Loucy (cell line): ENCODE data around the gene PER2.

ENCODE experiments used
- H2AFZ ChIP-seq: fragments of 200-600 bp; sonication (generic); 2 replicates; pipeline ENCODE4 v1.6.0; 2016; ENCODE audit warnings: antibody characterized with exemption, mild to moderate bottlenecking, low read length, moderate library complexity
- H3F3A ChIP-seq: fragments of 200-600 bp; 2 replicates; pipeline ENCODE4 v1.6.0; 2016; ENCODE audit warnings: antibody characterized with exemption, low read depth, mild to moderate bottlenecking
- H3K27me3 ChIP-seq: fragments of 200-600 bp; sonication (generic); 2 replicates; pipeline ENCODE4 v1.6.1; 2014; ENCODE audit warnings: low read length, mild to moderate bottlenecking; ENCODE audit not compliant: insufficient read depth, poor library complexity, severe bottlenecking
- H3K36me3 ChIP-seq: fragments of 200-600 bp; sonication (generic); 2 replicates; pipeline ENCODE4 v1.6.1; 2016; ENCODE audit warnings: low read length; ENCODE audit not compliant: insufficient read depth
- H3K4me1 ChIP-seq: fragments of 200-600 bp; sonication (generic); 2 replicates; pipeline ENCODE4 v1.5.1; 2014; ENCODE audit warnings: low read length, mild to moderate bottlenecking; ENCODE audit not compliant: insufficient read depth, poor library complexity, severe bottlenecking
- H3K4me2 ChIP-seq: fragments of 200-600 bp; sonication (generic); 2 replicates; pipeline ENCODE4 v1.6.0; 2014; ENCODE audit warnings: antibody characterized with exemption, low read length, low read depth, mild to moderate bottlenecking; ENCODE audit not compliant: poor library complexity, severe bottlenecking
- H3K4me3 ChIP-seq: fragments of 200-600 bp; sonication (generic); 2 replicates; pipeline ENCODE4 v1.5.1; 2014; ENCODE audit warnings: low read length, mild to moderate bottlenecking, mixed read lengths; ENCODE audit not compliant: poor library complexity, severe bottlenecking
- H3K79me2 ChIP-seq: fragments of 200-600 bp; sonication (generic); 2 replicates; pipeline ENCODE4 v1.6.1; 2014; ENCODE audit warnings: low read length; ENCODE audit not compliant: insufficient read depth
- H3K9ac ChIP-seq: fragments of 200-600 bp; sonication (generic); 2 replicates; pipeline ENCODE4 v1.6.0; 2014; ENCODE audit warnings: mild to moderate bottlenecking, low read depth, low read length, moderate library complexity; ENCODE audit not compliant: poor library complexity, severe bottlenecking
- H3K9me2 ChIP-seq: fragments of 200-600 bp; sonication (generic); replicated peaks from 2 replicates; pipeline ENCODE4 v1.6.1; 2016; ENCODE audit warnings: low read depth, low read length, mixed read lengths
- H3K9me3 ChIP-seq: fragments of 200-600 bp; sonication (generic); 2 replicates; pipeline ENCODE4 v1.6.1; 2014; ENCODE audit warnings: mild to moderate bottlenecking, antibody characterized with exemption, low read length, low read depth; ENCODE audit not compliant: insufficient read depth
- H4K20me1 ChIP-seq: fragments of 200-600 bp; sonication (generic); 2 replicates; pipeline ENCODE4 v1.6.0; 2014; ENCODE audit warnings: antibody characterized with exemption, low read length, mild to moderate bottlenecking; ENCODE audit not compliant: insufficient read depth, poor library complexity, severe bottlenecking
- CTCF ChIP-seq: fragments of 200-600 bp; sonication (generic); conservative IDR thresholded peaks from 2 replicates; pipeline ENCODE4 v1.5.1; 2014; ENCODE audit warnings: mild to moderate bottlenecking, antibody characterized with exemption, low read length
- EZH2phosphoT487 ChIP-seq: fragments of 200-600 bp; IDR thresholded peaks from 2 replicates; pipeline ENCODE4 v1.6.1; 2018; ENCODE audit warnings: antibody characterized with exemption, mild to moderate bottlenecking, moderate library complexity, borderline replicate concordance

Gene PER2

GRCh38 chr2:238244151-238244550, 44.3 kb downstream of the PER2 start:
- Histone ChIP-seq H3K9ac (no peak overlapping the region), H3K4me2 (no peak overlapping the region), H3K79me2 (no peaks in the 10 kb centered on the region), H3F3A (no peaks in the 10 kb centered on the region), H3K4me3 (no peak overlapping the region), H3K9me3 (no peaks in the 10 kb centered on the region), H4K20me1 (no peaks in the 10 kb centered on the region), H2AFZ (no peak overlapping the region), H3K27me3 (no peaks in the 10 kb centered on the region), H3K36me3 (no peaks in the 10 kb centered on the region), H3K4me1 (peaks cover 16% of the 10 kb centered on the region), H3K9me2 (no peaks in the 10 kb centered on the region)
- TF ChIP-seq CTCF (no peak), EZH2phosphoT487 (no peak)

DNA sequence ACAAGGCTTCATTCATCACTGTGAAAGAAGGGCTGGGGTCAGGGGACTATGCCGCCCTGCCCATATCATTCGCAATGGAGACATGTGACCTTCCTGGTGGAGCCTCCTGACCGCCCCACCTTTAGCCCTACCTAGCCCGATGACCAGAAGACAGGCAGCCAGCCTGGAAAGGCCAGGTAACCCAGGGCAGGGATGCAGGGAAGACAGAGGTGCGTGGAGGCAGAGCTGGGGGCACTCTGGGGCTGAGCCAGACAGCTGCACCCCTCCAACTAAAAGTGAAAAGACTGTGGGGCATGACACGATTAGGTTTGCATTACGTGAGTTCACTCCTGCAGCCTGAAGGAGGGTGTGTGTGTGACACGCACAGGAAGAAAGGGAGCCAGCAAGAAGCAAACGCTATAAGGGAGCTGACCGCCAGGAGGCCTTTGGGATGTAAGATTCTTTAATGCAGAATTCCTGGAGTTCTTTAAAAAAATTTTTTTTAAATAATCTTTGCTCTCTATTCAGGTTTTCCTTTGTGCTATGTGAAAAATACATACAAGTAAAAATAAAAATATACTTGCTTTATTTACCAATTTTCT, 44.8 kb downstream of the PER2 start:
- no peaks in the 10 kb centered on the region for H3F3A ChIP-seq
- no peaks in the 10 kb centered on the region for H3K27me3 ChIP-seq
- no peak overlapping the region for H3K9ac ChIP-seq
- H2AFZ ChIP-seq, result no peak overlapping the region
- H3K4me2 ChIP-seq, result no peak overlapping the region
- H3K9me2 ChIP-seq, result no peaks in the 10 kb centered on the region
- no peak overlapping the region for H3K4me3 ChIP-seq
- H3K79me2 ChIP-seq, result no peaks in the 10 kb centered on the region
- H4K20me1 ChIP-seq, result no peaks in the 10 kb centered on the region
- H3K9me3 ChIP-seq, result no peaks in the 10 kb centered on the region
- no peaks in the 10 kb centered on the region for H3K36me3 ChIP-seq
- TF ChIP-seq CTCF, result no peak
- no peak for TF ChIP-seq EZH2phosphoT487
- H3K4me1 ChIP-seq, result peaks cover 16% of the 10 kb centered on the region

DNA sequence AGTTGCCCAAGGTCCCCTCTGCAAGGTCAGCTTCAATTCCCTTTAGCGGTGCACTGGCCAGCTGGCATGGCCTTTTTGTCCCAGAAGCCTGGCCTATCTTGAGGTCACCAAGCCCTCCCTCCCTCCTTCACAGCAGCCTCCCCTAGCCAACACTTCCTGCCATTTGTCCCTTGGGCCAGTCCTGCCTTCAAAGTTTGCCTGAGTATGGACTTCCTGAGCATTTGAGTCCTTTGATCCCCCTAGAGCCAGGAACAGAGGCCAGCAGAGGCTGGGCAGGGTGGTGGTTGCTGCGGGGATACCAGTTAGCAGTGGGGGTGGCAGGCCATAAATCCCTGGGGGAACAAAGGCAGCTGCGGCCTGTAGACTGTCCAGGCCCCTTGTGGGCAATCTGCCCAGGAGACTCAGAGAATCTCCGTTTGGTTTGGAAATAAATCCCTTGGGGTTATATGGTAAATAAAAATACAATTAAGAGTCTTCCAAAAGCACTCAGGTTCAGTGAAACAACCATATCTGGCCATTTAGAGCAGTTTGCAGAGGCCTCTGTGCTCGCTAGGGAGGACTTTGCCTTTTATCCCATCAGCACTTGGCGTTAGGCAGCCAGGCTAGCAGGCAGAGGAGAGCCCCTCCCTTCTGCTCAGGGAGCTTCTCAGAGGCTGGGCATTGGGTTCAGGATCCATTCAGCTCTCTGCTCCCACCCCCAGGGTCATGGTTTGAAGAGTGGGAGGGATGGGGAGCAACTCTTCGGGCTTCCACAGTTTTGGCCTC, 45.5 kb downstream of the PER2 start:
- no peak overlapping the region for H3K4me2 ChIP-seq
- peaks cover 19% of the 10 kb centered on the region for H3K4me1 ChIP-seq
- H2AFZ ChIP-seq, result no peak overlapping the region
- no peaks in the 10 kb centered on the region for H3K36me3 ChIP-seq
- H3K79me2 ChIP-seq, result no peaks in the 10 kb centered on the region
- no peak overlapping the region for H3K9ac ChIP-seq
- no peaks in the 10 kb centered on the region for H3F3A ChIP-seq
- H4K20me1 ChIP-seq, result no peaks in the 10 kb centered on the region
- H3K9me2 ChIP-seq, result no peaks in the 10 kb centered on the region
- no peaks in the 10 kb centered on the region for H3K27me3 ChIP-seq
- H3K9me3 ChIP-seq, result no peaks in the 10 kb centered on the region
- TF ChIP-seq CTCF, result no peak
- TF ChIP-seq EZH2phosphoT487, result no peak
- no peak overlapping the region for H3K4me3 ChIP-seq
